Ishikawa (cell line): ENCODE data around the gene MTUS2.

ENCODE experiments used
- CEBPB ChIP-seq: IDR thresholded peaks from 2 replicates; pipeline ENCODE4 v1.6.1; 2012
- CREB1 ChIP-seq: IDR thresholded peaks from 2 replicates; pipeline ENCODE4 v1.6.1; 2012; ENCODE audit warnings: low read depth
- EGR1 ChIP-seq: IDR thresholded peaks from 2 replicates; pipeline ENCODE4 v1.6.1; 2012
- FOXM1 ChIP-seq: IDR thresholded peaks from 2 replicates; pipeline ENCODE4 v1.6.1; 2012; ENCODE audit warnings: low read depth, borderline replicate concordance
- MAX ChIP-seq: IDR thresholded peaks from 2 replicates; pipeline ENCODE4 v1.6.1; 2012
- NFIC ChIP-seq: IDR thresholded peaks from 2 replicates; pipeline ENCODE4 v1.6.1; 2012
- RAD21 ChIP-seq: IDR thresholded peaks from 2 replicates; pipeline ENCODE4 v1.6.1; 2012; ENCODE audit warnings: low read depth
- REST ChIP-seq: IDR thresholded peaks from 2 replicates; pipeline ENCODE4 v1.6.1; 2012; ENCODE audit warnings: low read depth, mild to moderate bottlenecking
- TAF1 ChIP-seq: IDR thresholded peaks from 2 replicates; pipeline ENCODE4 v1.6.1; 2012; ENCODE audit warnings: low read depth, mild to moderate bottlenecking
- TCF12 ChIP-seq: IDR thresholded peaks from 2 replicates; pipeline ENCODE4 v1.6.1; 2012; ENCODE audit warnings: low read depth
- TEAD4 ChIP-seq: IDR thresholded peaks from 2 replicates; pipeline ENCODE4 v1.6.1; 2012
- USF1 ChIP-seq: IDR thresholded peaks from 2 replicates; pipeline ENCODE4 v1.6.1; 2012
- YY1 ChIP-seq: IDR thresholded peaks from 2 replicates; pipeline ENCODE4 v1.6.1; 2012; ENCODE audit warnings: low read depth
- ZBTB7A ChIP-seq: IDR thresholded peaks from 2 replicates; pipeline ENCODE4 v1.6.1; 2012; ENCODE audit warnings: low read depth

MTUS2 gene

GRCh38 chr13:28967029-28967915 is 147.1 kb downstream of the MTUS2 start:
- TF ChIP-seq CEBPB, result no peak
- TF ChIP-seq NFIC, result no peak
- TF ChIP-seq FOXM1, result no peak
- TF ChIP-seq ZBTB7A, result no peak
- TF ChIP-seq TAF1, result no peak
- TF ChIP-seq MAX, result no peak
- no peak for TF ChIP-seq TEAD4
- TF ChIP-seq TCF12, result no peak
- no peak for TF ChIP-seq USF1
- no peak for TF ChIP-seq RAD21
- TF ChIP-seq REST, result no peak
- TF ChIP-seq CREB1, result no peak
- TF ChIP-seq YY1, result no peak

- TF ChIP-seq RAD21 (no peak), EGR1 (no peak)
Observed at GRCh38 chr13:28976195-28976594, 156.1 kb downstream of the MTUS2 start.

DNA sequence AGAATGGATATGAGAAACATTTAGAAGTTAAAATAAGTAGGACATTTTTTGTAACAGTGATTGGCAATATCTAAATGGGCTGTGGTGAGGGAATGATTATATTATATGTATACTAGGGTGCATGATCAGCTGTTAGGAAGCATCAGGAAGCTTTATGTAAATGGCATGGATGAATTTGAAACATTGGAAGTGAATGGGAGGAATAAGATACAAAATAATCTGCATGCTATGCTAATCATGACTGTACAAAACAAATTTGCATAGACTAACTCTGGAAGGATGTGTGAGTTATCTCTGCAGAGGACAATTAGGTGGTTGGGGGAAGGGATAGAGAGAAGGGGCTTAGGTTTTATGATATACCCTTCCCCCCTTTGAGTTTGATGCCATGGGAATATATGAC is 156.5 kb downstream of the MTUS2 start:
- TF ChIP-seq ZBTB7A (no peak), USF1 (no peak), RAD21 (no peak), CEBPB (no peak), REST (no peak), TEAD4 (no peak), NFIC (no peak), TAF1 (no peak), CREB1 (no peak)

GRCh38 chr13:28978574-28978973 is 158.4 kb downstream of the MTUS2 start:
- TF ChIP-seq EGR1, result no peak
- TF ChIP-seq TCF12, result no peak
- no peak for TF ChIP-seq FOXM1
- TF ChIP-seq RAD21, result no peak
- no peak for TF ChIP-seq REST
- TF ChIP-seq TEAD4, result no peak
- TF ChIP-seq CREB1, result no peak
- no peak for TF ChIP-seq YY1

- TF ChIP-seq TAF1 (no peak), RAD21 (no peak), ZBTB7A (no peak), TEAD4 (no peak)
Observed at GRCh38 chr13:28981530-28981929, 161.4 kb downstream of the MTUS2 start.
